CD4-positive, alpha-beta T cell treated with Interleukin-2 at 100 ng/mL for 4 hours (primary cell): ENCODE measurements around the gene KCNE3.
"Not testable (repeated sequence)": the region's sequence is repeated elsewhere in the genome, so short reads cannot be mapped to it uniquely, and the experiment has no call there.

Experiments
- DNase-seq: peaks from one replicate; pipeline ENCODE4 v3.0.0-alpha.2; 2020; ENCODE audit warnings: low spot score

Gene KCNE3

GRCh38 chr11:74443071-74443864, 24.1 kb downstream of the KCNE3 start:
- DNase-seq = no peak

GRCh38 chr11:74442636-74443035, 24.7 kb downstream of the KCNE3 start:
- DNase-seq = no peak

- DNase-seq = no peak
These were observed 28.7 kb downstream of the KCNE3 start for GRCh38 chr11:74438681-74439080.

GRCh38 chr11:74437441-74438042, 29.8 kb downstream of the KCNE3 start:
- no peak for DNase-seq

- no peak for DNase-seq
These were observed 32.8 kb downstream of the KCNE3 start for GRCh38 chr11:74434528-74434927.

GRCh38 chr11:74429205-74429604, 38.1 kb downstream of the KCNE3 start:
- no peak for DNase-seq

- no peak for DNase-seq
These were observed 39.9 kb downstream of the KCNE3 start for GRCh38 chr11:74427384-74427886.

GRCh38 chr11:74425100-74425499, 42.2 kb downstream of the KCNE3 start:
- DNase-seq = no peak

GRCh38 chr11:74418509-74418895, 48.8 kb downstream of the KCNE3 start:
- no peak for DNase-seq

GRCh38 chr11:74417860-74418508, 49.4 kb downstream of the KCNE3 start:
- DNase-seq = no peak

GRCh38 chr11:74417379-74417804, 50.0 kb downstream of the KCNE3 start:
- DNase-seq = peak; percentile 34

- DNase-seq = not testable (repeated sequence)
These were observed 50.4 kb downstream of the KCNE3 start for GRCh38 chr11:74416974-74417373.

- no peak for DNase-seq
These were observed 54.5 kb downstream of the KCNE3 start for GRCh38 chr11:74412733-74413359.

GRCh38 chr11:74412321-74412720, 55.0 kb downstream of the KCNE3 start:
- no peak for DNase-seq

GRCh38 chr11:74409633-74410032, 57.7 kb downstream of the KCNE3 start:
- DNase-seq = no peak
